GM12801 (cell line): ENCODE results near the gene FBXO10.

Experiments used
- CTCF ChIP-seq: IDR thresholded peaks from one replicate; pipeline ENCODE4 v1.5.1; 2011; ENCODE audit warnings: control low read depth; ENCODE audit not compliant: insufficient read length; ENCODE audit errors: extremely low read depth

Gene FBXO10

GRCh38 chr9:37507566-37508134, 68.5 kb downstream of the FBXO10 start:
- no peak for TF ChIP-seq CTCF

GRCh38 chr9:37504605-37505004, 71.6 kb downstream of the FBXO10 start:
- no peak for TF ChIP-seq CTCF

GRCh38 chr9:37503736-37504135, 72.4 kb downstream of the FBXO10 start:
- no peak for TF ChIP-seq CTCF

- TF ChIP-seq CTCF, result no peak
Measured at GRCh38 chr9:37501957-37502596, 74.1 kb downstream of the FBXO10 start.

GRCh38 chr9:37499297-37499696, 76.9 kb downstream of the FBXO10 start:
- no peak for TF ChIP-seq CTCF

GRCh38 chr9:37498457-37498856, 77.7 kb downstream of the FBXO10 start:
- TF ChIP-seq CTCF, result no peak

- no peak for TF ChIP-seq CTCF
Measured at GRCh38 chr9:37497320-37497719, 78.9 kb downstream of the FBXO10 start.

GRCh38 chr9:37496020-37496419, 80.2 kb downstream of the FBXO10 start:
- no peak for TF ChIP-seq CTCF
